ENCODE data around the gene PGS1.

PGS1 gene

GRCh38 chr17:78362232-78362631 lies 16.2 kb upstream of the PGS1 start:
- DNase-seq (ENCODE audit: low read depth in 1 of 2, low spot score in 1 of 2): no peak

- DNase-seq (ENCODE audit: low read depth in 1 of 2, low spot score in 1 of 2): no peak
Observed at GRCh38 chr17:78362671-78363070, 15.8 kb upstream of the PGS1 start.

GRCh38 chr17:78364436-78365281 lies 13.8 kb upstream of the PGS1 start:
- no peak for DNase-seq (ENCODE audit: low read depth in 1 of 2, low spot score in 1 of 2)

GRCh38 chr17:78365561-78366108 lies 12.8 kb upstream of the PGS1 start:
- DNase-seq (ENCODE audit: low read depth in 1 of 2, low spot score in 1 of 2): no peak

GRCh38 chr17:78366109-78366848 lies 12.2 kb upstream of the PGS1 start:
- DNase-seq (ENCODE audit: low read depth in 1 of 2, low spot score in 1 of 2): no peak

- DNase-seq (ENCODE audit: low read depth in 1 of 2, low spot score in 1 of 2): no peak
Observed at GRCh38 chr17:78367193-78367592, 11.3 kb upstream of the PGS1 start.

- no peak for DNase-seq (ENCODE audit: low read depth in 1 of 2, low spot score in 1 of 2)
Observed at GRCh38 chr17:78368348-78368747, 10.1 kb upstream of the PGS1 start.

GRCh38 chr17:78368854-78369495 lies 9.5 kb upstream of the PGS1 start:
- no peak for DNase-seq (ENCODE audit: low read depth in 1 of 2, low spot score in 1 of 2)

GRCh38 chr17:78369791-78370381 lies 8.6 kb upstream of the PGS1 start:
- DNase-seq (ENCODE audit: low read depth in 1 of 2, low spot score in 1 of 2): no peak

- no peak for DNase-seq (ENCODE audit: low read depth in 1 of 2, low spot score in 1 of 2)
Observed at GRCh38 chr17:78371056-78371455, 7.4 kb upstream of the PGS1 start.

GRCh38 chr17:78372841-78373240 lies 5.6 kb upstream of the PGS1 start:
- DNase-seq (ENCODE audit: low read depth in 1 of 2, low spot score in 1 of 2): no peak

GRCh38 chr17:78374189-78374588 lies 4.3 kb upstream of the PGS1 start:
- DNase-seq (ENCODE audit: low read depth in 1 of 2, low spot score in 1 of 2): no peak

GRCh38 chr17:78374631-78375274 lies 3.7 kb upstream of the PGS1 start:
- no peak for DNase-seq (ENCODE audit: low read depth in 1 of 2, low spot score in 1 of 2)

- DNase-seq (ENCODE audit: low read depth in 1 of 2, low spot score in 1 of 2): no peak
Observed at GRCh38 chr17:78375401-78376151, 2.9 kb upstream of the PGS1 start.

- DNase-seq (ENCODE audit: low read depth in 1 of 2, low spot score in 1 of 2): no peak
Observed at GRCh38 chr17:78376161-78376560, 2.3 kb upstream of the PGS1 start.

- DNase-seq (ENCODE audit: low read depth in 1 of 2, low spot score in 1 of 2): no peak
Observed at GRCh38 chr17:78377858-78378224, 608 bp upstream of the PGS1 start.

- DNase-seq (ENCODE audit: low read depth in 1 of 2, low spot score in 1 of 2): no peak
Observed at GRCh38 chr17:78379131-78379491, 662 bp downstream of the PGS1 start.

- no peak for DNase-seq (ENCODE audit: low read depth in 1 of 2, low spot score in 1 of 2)
Observed at GRCh38 chr17:78380370-78380769, 1.9 kb downstream of the PGS1 start.

GRCh38 chr17:78381601-78382232 lies 3.3 kb downstream of the PGS1 start:
- no peak for DNase-seq (ENCODE audit: low read depth in 1 of 2, low spot score in 1 of 2)

Data from stimulated activated CD4-positive, alpha-beta T cell treated with anti-CD3 and anti-CD28 coated beads, Interleukin-15, amount 100 ng/mL, for 1 hour (primary cell).